Vagina (tissue), 2 donors: ENCODE measurements around the gene UQCR11.

Experiments
- POLR2A ChIP-seq, 2 donors: fragments of 450-650 bp; IDR thresholded peaks; one replicate each; pipeline ENCODE4 v1.6.1; 2017; ENCODE audit warnings: antibody characterized with exemption in 2 of 2, mild to moderate bottlenecking in 2 of 2, moderate library complexity in 2 of 2
- POLR2AphosphoS5 ChIP-seq, 2 donors: sonication (generic); formaldehyde crosslinking; IDR thresholded peaks; one replicate each; pipeline ENCODE4 v1.9.0; 2017; ENCODE audit warnings: antibody characterized with exemption in 2 of 2, mild to moderate bottlenecking in 2 of 2, low read depth in 1 of 2; ENCODE audit not compliant: insufficient read depth in 1 of 2
- TF ChIP-seq, protein P1 (sequence below), 3 experiments: fragments of 450-650 bp in 2 of 3; fragments of 200-600 bp in 1 of 3; sonication (generic) in 1 of 3; IDR thresholded peaks; one replicate each; pipeline ENCODE4 v1.5.1; 2017 to 2019; ENCODE audit warnings: antibody characterized with exemption in 3 of 3, mild to moderate bottlenecking in 2 of 3, moderate library complexity in 2 of 3

GRCh38 chr19:1616396-1616795 is 11.1 kb upstream of the UQCR11 start:
- TF ChIP-seq, protein P1, sequence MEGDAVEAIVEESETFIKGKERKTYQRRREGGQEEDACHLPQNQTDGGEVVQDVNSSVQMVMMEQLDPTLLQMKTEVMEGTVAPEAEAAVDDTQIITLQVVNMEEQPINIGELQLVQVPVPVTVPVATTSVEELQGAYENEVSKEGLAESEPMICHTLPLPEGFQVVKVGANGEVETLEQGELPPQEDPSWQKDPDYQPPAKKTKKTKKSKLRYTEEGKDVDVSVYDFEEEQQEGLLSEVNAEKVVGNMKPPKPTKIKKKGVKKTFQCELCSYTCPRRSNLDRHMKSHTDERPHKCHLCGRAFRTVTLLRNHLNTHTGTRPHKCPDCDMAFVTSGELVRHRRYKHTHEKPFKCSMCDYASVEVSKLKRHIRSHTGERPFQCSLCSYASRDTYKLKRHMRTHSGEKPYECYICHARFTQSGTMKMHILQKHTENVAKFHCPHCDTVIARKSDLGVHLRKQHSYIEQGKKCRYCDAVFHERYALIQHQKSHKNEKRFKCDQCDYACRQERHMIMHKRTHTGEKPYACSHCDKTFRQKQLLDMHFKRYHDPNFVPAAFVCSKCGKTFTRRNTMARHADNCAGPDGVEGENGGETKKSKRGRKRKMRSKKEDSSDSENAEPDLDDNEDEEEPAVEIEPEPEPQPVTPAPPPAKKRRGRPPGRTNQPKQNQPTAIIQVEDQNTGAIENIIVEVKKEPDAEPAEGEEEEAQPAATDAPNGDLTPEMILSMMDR (IDR thresholded peaks at IDR 0.05), result no peak
- no peak for TF ChIP-seq POLR2AphosphoS5 (IDR thresholded peaks at IDR 0.05; ENCODE audit: insufficient read depth in 1 of 2, low read depth in 1 of 2)
- no peak for TF ChIP-seq POLR2A (IDR thresholded peaks at IDR 0.05)
